Superior temporal gyrus (tissue), 1 donor: ENCODE data around the gene SUCLG2.

Experiments used
- DNase-seq: peaks from one replicate; pipeline ENCODE4 v3.0.0-alpha.2; 2016; ENCODE audit errors: extremely low spot score

The SUCLG2 gene

GRCh38 chr3:67649681-67650080, 4.7 kb downstream of the SUCLG2 start:
- DNase-seq = no peak

- DNase-seq = no peak
Measured at GRCh38 chr3:67648701-67649100, 5.7 kb downstream of the SUCLG2 start.

- DNase-seq = no peak
Measured at GRCh38 chr3:67648229-67648628, 6.2 kb downstream of the SUCLG2 start.

- no peak for DNase-seq
Measured at GRCh38 chr3:67647390-67647878, 7.0 kb downstream of the SUCLG2 start.

GRCh38 chr3:67646586-67647234, 7.7 kb downstream of the SUCLG2 start:
- no peak for DNase-seq

- DNase-seq = no peak
Measured at GRCh38 chr3:67644827-67645226, 9.6 kb downstream of the SUCLG2 start.

GRCh38 chr3:67642734-67643133, 11.7 kb downstream of the SUCLG2 start:
- no peak for DNase-seq

GRCh38 chr3:67642190-67642589, 12.2 kb downstream of the SUCLG2 start:
- no peak for DNase-seq

- no peak for DNase-seq
Measured at GRCh38 chr3:67641451-67641850, 13.0 kb downstream of the SUCLG2 start.

GRCh38 chr3:67640023-67640660, 14.3 kb downstream of the SUCLG2 start:
- peak; percentile 33 for DNase-seq

- DNase-seq = no peak
Measured at GRCh38 chr3:67637255-67637900, 17.0 kb downstream of the SUCLG2 start.

- no peak for DNase-seq
Measured at GRCh38 chr3:67635806-67636205, 18.6 kb downstream of the SUCLG2 start.

- no peak for DNase-seq
Measured at GRCh38 chr3:67635257-67635656, 19.2 kb downstream of the SUCLG2 start.

GRCh38 chr3:67630666-67631362, 23.6 kb downstream of the SUCLG2 start:
- DNase-seq = no peak

- no peak for DNase-seq
Measured at GRCh38 chr3:67624687-67625086, 29.7 kb downstream of the SUCLG2 start.

GRCh38 chr3:67624078-67624477, 30.3 kb downstream of the SUCLG2 start:
- no peak for DNase-seq

- DNase-seq = no peak
Measured at GRCh38 chr3:67622652-67623051, 31.8 kb downstream of the SUCLG2 start.

GRCh38 chr3:67620869-67621268, 33.5 kb downstream of the SUCLG2 start:
- DNase-seq = no peak

- no peak for DNase-seq
Measured at GRCh38 chr3:67619991-67620390, 34.4 kb downstream of the SUCLG2 start.

- no peak for DNase-seq
Measured at GRCh38 chr3:67617518-67617917, 36.9 kb downstream of the SUCLG2 start.

- no peak for DNase-seq
Measured at GRCh38 chr3:67616046-67616445, 38.4 kb downstream of the SUCLG2 start.

GRCh38 chr3:67614195-67614594, 40.2 kb downstream of the SUCLG2 start:
- DNase-seq = no peak
